PC-9 (cell line): ENCODE data around the gene ABL1. TPM values are rescaled to one million over a fixed set of nuclear protein-coding genes. Genes with fewer than 3 reads are reported as not detected.

Experiments used
- BruUV-seq: library from RNA; stranded (reverse); fragments of 400-500 nt; replicated peaks from 2 replicates; lab custom pipeline; 2021; lab: Mats Ljungman, UMichigan
- CTCF ChIA-PET: fragments of 300-600 bp; sonication (Branson Sonifier 250); formaldehyde crosslinking; loops from one replicate; lab custom pipeline; 2022; ENCODE audit warnings: antibody characterized with exemption; lab: Charles Lee
- POLR2A ChIA-PET: fragments of 300-600 bp; sonication (Branson Sonifier 250); formaldehyde crosslinking; loops from one replicate; lab custom pipeline; 2022; ENCODE audit warnings: antibody characterized with exemption; ENCODE audit not compliant: unreplicated experiment; lab: Charles Lee
- DNase-seq, 2 experiments: peaks; one replicate each; pipeline versions ENCODE4 v3.0.0 to v3.0.0-alpha.2; 2015 to 2022; ENCODE audit warnings: mixed read lengths in 1 of 2
- H2AFZ ChIP-seq: fragments of 200-600 bp; sonication (generic); 2 replicates; pipeline ENCODE4 v1.8.1; 2017; ENCODE audit warnings: antibody characterized with exemption
- H3F3A ChIP-seq: fragments of 200-600 bp; sonication (generic); 2 replicates; pipeline ENCODE4 v1.8.1; 2017; ENCODE audit warnings: antibody characterized with exemption, mild to moderate bottlenecking, low read depth; ENCODE audit not compliant: insufficient read depth
- H3K27ac ChIP-seq: fragments of 200-600 bp; sonication (generic); 2 replicates; pipeline ENCODE4 v1.6.1; 2016; ENCODE audit warnings: mixed run types
- H3K27me3 ChIP-seq: fragments of 200-600 bp; sonication (generic); 2 replicates; pipeline ENCODE4 v1.6.1; 2016; ENCODE audit warnings: low read depth, mixed run types; ENCODE audit not compliant: insufficient read depth
- H3K36me3 ChIP-seq: fragments of 200-600 bp; sonication (generic); 2 replicates; pipeline ENCODE4 v1.6.1; 2016; ENCODE audit warnings: low read depth, mixed run types
- H3K4me1 ChIP-seq: fragments of 200-600 bp; sonication (generic); replicated peaks from 2 replicates; pipeline ENCODE4 v1.6.1; 2016; ENCODE audit warnings: mixed run types; ENCODE audit not compliant: insufficient read depth
- H3K4me2 ChIP-seq: fragments of 200-600 bp; sonication (generic); 2 replicates; pipeline ENCODE4 v1.6.1; 2017; ENCODE audit warnings: mixed run types
- H3K4me3 ChIP-seq: fragments of 200-600 bp; sonication (generic); 2 replicates; pipeline ENCODE4 v1.6.1; 2016; ENCODE audit warnings: mixed run types
- H3K79me2 ChIP-seq: fragments of 200-600 bp; sonication (generic); 2 replicates; pipeline ENCODE4 v1.6.1; 2017; ENCODE audit warnings: low read depth, mixed run types
- H3K9me2 ChIP-seq: fragments of 200-600 bp; sonication (generic); 2 replicates; pipeline ENCODE4 v1.8.1; 2017; ENCODE audit warnings: mild to moderate bottlenecking; ENCODE audit not compliant: insufficient read depth
- H3K9me3 ChIP-seq: fragments of 200-600 bp; sonication (generic); 2 replicates; pipeline ENCODE4 v1.8.1; 2016; ENCODE audit warnings: low read depth; ENCODE audit not compliant: insufficient read depth
- H4K20me1 ChIP-seq: fragments of 200-600 bp; sonication (generic); 2 replicates; pipeline ENCODE4 v1.8.1; 2017; ENCODE audit not compliant: insufficient read depth
- CTCF ChIP-seq: fragments of 200-600 bp; sonication (generic); conservative IDR thresholded peaks from 2 replicates; pipeline ENCODE4 v1.6.1; 2017; ENCODE audit warnings: mixed run types, antibody characterized with exemption, mild to moderate bottlenecking, moderate library complexity
- EZH2 ChIP-seq: fragments of 200-600 bp; sonication (generic); IDR thresholded peaks from 2 replicates; pipeline ENCODE4 v1.8.0; 2017; ENCODE audit warnings: antibody characterized with exemption, low read depth
- intact Hi-C: fragments of 100-400 bp; cut with micrococcal nuclease; formaldehyde crosslinking; loops from one replicate; pipeline ENCODE4 v1.10.0; 2022; ENCODE audit not compliant: unreplicated experiment
- total RNA-seq: library from RNA; stranded (reverse); gene quantifications from 2 replicates; pipeline ENCODE4 v1.2.3, GENCODE V29; 2021

ABL1 gene
- total RNA-seq, 1 experiment from 2014 or later = 54.8 TPM

DNA sequence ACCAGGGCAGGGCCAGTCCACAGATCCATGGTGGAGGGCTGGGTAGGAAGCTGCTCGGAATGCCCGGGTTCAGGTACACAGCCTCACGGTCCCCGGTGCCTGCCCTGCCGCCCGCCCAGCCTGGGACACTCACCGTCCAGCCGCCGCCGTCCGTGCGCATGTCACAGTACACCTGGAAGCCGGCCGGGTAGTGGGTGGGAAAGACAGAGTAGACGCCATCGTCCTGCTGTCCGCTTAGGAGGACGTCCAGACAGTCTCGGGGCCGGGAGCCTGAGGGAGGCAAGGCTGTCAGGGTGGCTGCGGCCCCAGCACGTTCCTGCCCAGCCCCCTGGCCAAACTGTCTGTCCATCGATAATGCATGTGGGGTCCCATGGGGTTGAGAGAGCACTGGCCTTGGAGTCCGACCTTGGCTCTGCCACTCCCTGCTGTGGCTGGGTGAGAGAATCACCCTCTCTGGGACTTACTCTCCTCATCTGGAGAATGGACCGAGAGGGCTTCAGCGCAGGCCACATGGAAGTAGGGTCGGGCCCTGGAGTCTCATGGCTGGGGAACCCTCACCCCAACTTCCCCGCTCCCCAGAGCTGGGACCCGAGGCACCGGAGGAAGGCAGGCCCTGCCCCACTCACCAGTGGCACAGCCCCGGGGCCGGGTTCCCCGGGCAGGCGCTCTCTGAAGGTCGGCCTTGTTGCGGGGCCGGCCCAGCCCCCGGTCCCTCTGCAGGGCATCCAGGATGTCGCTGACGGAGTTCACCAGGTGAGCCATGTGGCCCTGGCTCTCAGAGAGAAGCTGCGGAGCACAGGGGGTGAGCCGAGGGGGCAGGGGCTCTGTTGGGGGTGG is 88.8 kb downstream of the ABL1 start:
- peaks cover 24% of the 10 kb centered on the region for H3F3A ChIP-seq
- no peaks in the 10 kb centered on the region for H3K9me2 ChIP-seq
- BruUV-seq = no TSS peak
- no peak overlapping the region for H3K4me2 ChIP-seq
- peaks cover 13% of the 10 kb centered on the region for H3K27me3 ChIP-seq
- no peak for DNase-seq
- H3K9me3 ChIP-seq = no peaks in the 10 kb centered on the region
- no peaks in the 10 kb centered on the region for H3K79me2 ChIP-seq
- POLR2A ChIA-PET = no interaction called here
- peaks cover 20% of the 10 kb centered on the region for H3K4me1 ChIP-seq
- H3K36me3 ChIP-seq = no peaks in the 10 kb centered on the region
- no peak overlapping the region for H3K27ac ChIP-seq
- H2AFZ ChIP-seq = no peak overlapping the region
- H3K4me3 ChIP-seq = no peak overlapping the region
- no peaks in the 10 kb centered on the region for H4K20me1 ChIP-seq
- CTCF ChIA-PET = no interaction called here
- TF ChIP-seq EZH2 (no peak), CTCF (no peak)
- intact Hi-C loops = no loop called here

DNA sequence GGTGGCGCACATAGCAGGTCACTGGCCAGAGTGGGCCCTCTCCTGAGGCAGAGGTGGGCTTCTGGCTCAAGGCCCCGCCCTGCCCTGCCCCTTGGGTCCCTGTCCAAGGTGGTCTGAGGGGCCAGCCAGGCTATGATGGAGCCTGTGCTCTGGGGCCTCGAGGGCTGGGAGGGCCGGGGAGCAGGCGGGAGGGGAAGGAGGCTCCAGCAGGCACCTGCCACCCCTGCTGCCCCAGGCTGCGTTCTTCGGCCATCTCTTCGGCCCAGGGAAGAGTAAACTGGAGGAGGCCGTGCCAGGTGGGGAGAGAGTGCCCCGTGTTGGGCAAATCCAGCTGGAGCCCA is 89.4 kb downstream of the ABL1 start:
- Histone ChIP-seq H4K20me1 (no peaks in the 10 kb centered on the region), H3K9me2 (no peaks in the 10 kb centered on the region), H3K27ac (no peak overlapping the region), H3F3A (peaks cover 24% of the 10 kb centered on the region), H3K4me1 (peaks cover 26% of the 10 kb centered on the region), H3K4me3 (no peak overlapping the region), H3K4me2 (no peak overlapping the region), H3K9me3 (no peaks in the 10 kb centered on the region), H3K27me3 (peaks cover 13% of the 10 kb centered on the region; the same call in 1 of the 2 replicates), H3K79me2 (no peaks in the 10 kb centered on the region), H2AFZ (no peak overlapping the region), H3K36me3 (no peaks in the 10 kb centered on the region)
- intact Hi-C loops = no loop called here
- no peak for DNase-seq
- POLR2A ChIA-PET = no interaction called here
- no peak for TF ChIP-seq CTCF
- CTCF ChIA-PET = no interaction called here
- no TSS peak for BruUV-seq

GRCh38 chr9:130925050-130925678 is 90.1 kb downstream of the ABL1 start:
- H2AFZ ChIP-seq = no peak overlapping the region
- H3K79me2 ChIP-seq = no peaks in the 10 kb centered on the region
- peaks cover 13% of the 10 kb centered on the region; the same call in 1 of the 2 replicates for H3K27me3 ChIP-seq
- CTCF ChIA-PET = no interaction called here
- no peak overlapping the region for H3K4me3 ChIP-seq
- no TSS peak for BruUV-seq
- no peaks in the 10 kb centered on the region for H3K9me2 ChIP-seq
- POLR2A ChIA-PET = no interaction called here
- no peaks in the 10 kb centered on the region for H4K20me1 ChIP-seq
- no peak overlapping the region for H3K27ac ChIP-seq
- H3F3A ChIP-seq = peaks cover 24% of the 10 kb centered on the region
- no peak for DNase-seq
- no peaks in the 10 kb centered on the region for H3K36me3 ChIP-seq
- intact Hi-C loops = no loop called here
- no peaks in the 10 kb centered on the region for H3K9me3 ChIP-seq
- H3K4me1 ChIP-seq = peaks cover 27% of the 10 kb centered on the region
- no peak for TF ChIP-seq CTCF
- no peak for TF ChIP-seq EZH2
- no peak overlapping the region for H3K4me2 ChIP-seq
